NCI-H2171 treated with DMSO at 0.1 percent for 48 hours (cell line): ENCODE measurements around the gene POU2F1.
A peak's percentile ranks its signal among the peaks of the same experiment; 100 is the strongest.

Source experiments
- DNase-seq: peaks from one replicate; lab custom pipeline; 2025; lab: John Stamatoyannopoulos, UW

POU2F1 gene

DNA sequence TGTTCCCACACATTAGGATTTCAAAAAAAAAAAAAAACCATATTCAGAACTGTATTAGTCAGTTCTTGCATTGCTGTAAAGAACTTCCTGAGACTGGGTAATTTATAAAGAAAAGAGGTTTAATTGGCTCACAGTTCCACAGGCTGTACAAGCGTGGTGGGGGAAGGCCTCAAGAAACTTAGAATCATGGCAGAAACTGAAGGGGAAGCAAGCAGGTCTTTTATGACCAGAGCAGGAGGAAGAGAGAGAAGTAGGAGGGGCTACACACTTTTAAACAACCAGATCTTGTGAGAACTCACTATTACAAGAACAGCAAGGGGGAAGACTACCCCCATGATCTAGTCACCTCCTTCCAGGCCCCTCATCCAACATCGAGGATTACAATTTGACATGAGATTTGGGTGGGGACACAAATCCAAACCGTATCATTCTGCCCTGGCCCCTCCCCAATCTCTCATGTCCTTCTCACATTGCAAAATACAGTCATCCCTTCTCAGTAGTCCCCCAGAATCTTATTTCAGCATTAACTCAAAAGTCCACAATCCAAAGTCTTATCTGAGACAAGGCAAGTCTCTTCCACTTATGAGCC, 51.8 kb downstream of the POU2F1 start:
- DNase-seq: no peak

DNA sequence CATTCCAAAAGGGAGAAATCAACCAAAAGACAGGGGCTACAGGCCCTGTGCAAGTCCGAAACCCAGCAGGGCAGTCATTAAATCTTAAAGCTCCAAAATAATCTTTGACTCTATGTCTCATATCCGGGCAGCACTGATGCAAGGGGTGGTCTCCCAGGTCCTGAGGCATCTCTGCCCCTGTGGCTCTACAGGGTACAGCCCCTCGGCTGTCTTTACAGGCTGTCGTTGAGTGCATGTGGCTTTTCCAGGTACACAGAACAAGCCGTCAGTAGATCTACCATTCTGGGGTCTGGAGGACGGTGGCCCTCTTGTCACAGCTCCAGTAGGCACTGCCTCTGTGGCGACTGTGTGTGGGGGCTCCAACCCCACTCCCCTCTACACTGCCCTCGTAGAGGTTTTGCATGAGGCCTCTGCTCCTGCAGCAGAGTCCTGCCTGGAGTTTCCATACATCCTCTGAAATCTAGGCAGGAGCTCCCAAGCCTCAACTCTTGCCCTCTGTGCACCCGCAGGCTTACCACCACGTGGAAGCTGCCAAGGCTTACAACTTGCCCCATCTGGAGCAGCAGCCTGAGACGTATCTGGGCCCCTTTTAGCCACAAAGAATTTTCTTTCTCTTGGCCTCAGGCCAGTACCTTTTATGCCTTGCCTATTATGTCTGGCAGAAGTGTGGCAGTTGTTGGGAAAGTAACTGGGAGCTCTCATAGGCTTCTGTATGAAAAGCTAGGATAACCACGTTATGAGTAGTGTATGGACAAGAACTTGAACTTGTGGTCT, 52.5 kb downstream of the POU2F1 start:
- DNase-seq: peak; percentile 94

- DNase-seq: no peak
Measured at GRCh38 chr1:167274061-167274460, 53.4 kb downstream of the POU2F1 start.

DNA sequence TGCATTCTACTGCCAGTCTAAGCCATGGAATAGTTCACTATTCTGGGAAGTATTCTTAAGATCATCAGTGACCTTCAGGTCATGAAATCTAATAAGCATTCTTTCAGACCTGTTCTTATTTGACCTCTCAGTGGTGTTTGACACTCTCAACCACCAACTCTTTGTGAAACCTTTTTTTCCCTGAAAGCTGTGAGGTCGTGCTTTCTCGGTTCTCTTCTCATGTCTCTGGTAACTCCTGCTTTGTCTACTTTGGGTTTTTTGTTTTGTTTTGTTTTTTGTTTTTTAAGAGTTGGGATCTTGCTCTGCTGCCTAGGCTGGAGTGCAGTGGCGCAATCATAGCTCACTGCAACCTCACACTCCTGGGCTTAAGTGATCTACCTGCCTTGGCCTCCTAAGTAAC, 56.3 kb downstream of the POU2F1 start:
- DNase-seq: no peak

DNA sequence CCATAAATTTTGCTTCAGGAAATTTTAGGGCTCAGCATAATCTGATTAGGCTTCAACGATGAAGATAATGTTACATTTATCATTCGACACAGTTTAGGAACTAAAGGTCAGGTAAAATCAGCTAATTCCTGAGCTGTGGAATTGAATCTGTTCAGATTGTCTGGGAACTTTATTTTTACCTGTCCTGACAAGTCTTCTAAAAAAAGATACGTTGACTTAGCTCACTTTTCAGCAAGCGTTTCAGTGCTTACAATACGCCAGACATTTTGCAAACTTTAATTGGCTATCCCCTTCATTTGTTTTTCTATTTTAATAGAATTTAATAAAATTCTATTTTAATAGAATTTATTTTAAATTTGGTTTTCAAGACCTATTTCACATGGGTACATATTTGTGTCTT, 57.8 kb downstream of the POU2F1 start:
- DNase-seq: no peak

DNA sequence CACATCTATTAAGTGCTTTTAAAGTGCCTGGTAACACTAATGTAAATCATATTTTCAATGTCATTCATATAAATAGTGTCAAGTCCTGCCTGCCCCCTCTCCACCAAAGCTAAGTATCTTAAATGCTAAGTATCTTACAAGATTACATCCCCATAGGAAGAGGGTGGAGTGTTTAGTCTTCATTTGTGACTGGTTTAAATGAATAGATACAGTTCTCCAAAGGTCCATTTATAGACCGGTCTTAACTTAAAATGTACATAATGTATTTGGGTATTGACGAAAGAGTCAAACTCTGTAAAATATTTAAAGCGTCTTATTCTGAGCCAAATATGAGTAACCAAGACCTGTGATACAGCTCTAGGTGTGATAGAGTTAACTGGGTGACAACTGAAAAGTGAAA, 60.2 kb downstream of the POU2F1 start:
- no peak for DNase-seq

- DNase-seq: no peak
Measured at GRCh38 chr1:167288390-167289074, 67.8 kb downstream of the POU2F1 start.

DNA sequence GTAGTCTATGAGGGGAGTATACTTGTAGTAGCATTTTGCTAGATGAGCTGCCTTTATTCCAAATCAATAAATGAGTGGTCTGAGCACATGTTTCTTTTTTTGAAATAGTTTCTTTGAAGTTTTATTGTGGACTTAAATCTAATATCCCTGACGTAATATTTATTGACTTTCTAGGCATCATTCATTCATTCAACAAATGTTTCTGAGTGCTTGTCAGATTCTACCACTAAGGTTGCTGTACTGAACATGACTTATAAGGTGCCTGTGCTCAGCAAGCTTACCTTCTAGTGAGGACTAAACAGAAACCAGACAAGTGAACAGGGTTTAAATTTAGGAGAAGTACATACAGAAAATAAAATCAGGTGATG, 68.4 kb downstream of the POU2F1 start:
- no peak for DNase-seq

- no peak for DNase-seq
Measured at GRCh38 chr1:167289966-167290365, 69.3 kb downstream of the POU2F1 start.

DNA sequence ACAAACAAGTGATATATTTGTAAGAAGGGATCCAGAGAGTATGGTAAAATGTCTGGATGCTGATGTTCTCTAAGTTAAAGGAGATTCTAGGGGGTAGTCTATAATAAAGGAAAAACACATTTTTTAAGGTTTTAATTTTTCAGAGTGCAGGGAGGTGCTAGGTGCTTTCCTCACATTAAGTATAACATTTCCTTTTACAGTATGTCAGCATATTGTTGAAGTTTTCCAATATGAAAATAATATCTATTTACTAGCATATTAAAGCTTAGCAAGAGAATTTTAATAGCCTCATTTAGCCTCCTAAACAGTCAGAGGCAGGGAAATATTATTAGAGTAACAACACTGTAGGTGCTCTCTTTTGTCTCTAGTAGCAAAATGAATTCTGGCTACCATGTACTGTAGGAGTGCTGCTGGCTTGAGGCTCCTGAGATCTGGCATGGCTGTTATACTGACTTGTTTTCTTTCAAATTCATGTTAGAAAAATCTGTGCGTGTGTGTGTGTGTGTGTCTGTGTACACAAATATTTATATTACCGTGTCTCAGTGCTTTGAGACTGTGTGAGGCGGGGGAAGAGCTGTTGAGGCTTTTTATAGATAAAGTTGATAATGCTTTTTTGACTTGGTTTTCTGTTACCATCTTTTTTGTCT, 71.0 kb downstream of the POU2F1 start:
- DNase-seq: no peak

DNA sequence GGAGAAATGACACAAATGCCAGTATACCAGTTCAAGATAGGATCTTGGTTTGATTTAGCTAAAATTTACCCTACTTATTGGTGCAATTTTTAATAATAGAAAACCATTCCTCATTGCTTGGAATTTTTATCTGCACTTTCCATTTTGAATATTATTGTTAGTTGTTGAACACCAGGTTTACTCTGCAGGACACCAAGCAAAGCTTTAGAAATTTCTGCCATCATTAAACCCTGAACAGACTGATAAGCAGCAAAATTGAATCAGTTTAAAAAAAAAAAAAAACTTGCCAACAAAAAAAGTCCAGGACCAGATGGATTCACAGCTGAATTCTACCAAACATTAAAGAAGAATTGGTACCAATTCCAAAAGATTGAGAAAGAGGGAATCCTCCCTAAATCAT, 71.5 kb downstream of the POU2F1 start:
- no peak for DNase-seq

DNA sequence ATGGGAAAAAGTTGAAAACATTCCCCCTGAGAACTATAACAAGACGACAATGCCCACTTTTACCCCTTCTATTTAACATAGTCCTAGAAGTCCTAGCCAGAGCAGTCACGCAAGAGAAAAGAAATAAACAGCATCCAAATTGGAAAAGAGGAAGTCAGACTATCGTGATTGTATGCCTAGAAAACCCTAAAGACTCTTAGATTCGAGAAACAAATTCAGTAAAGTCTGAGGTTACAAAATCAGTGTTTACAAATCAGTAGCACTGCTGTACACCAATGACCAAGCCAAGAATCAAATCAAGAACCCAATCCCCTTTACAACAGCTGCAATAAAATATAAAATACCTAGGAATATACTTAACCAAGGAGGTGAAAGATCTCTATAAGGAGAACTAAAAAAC, 72.4 kb downstream of the POU2F1 start:
- DNase-seq: no peak

GRCh38 chr1:167294528-167294927, 73.8 kb downstream of the POU2F1 start:
- DNase-seq: no peak

DNA sequence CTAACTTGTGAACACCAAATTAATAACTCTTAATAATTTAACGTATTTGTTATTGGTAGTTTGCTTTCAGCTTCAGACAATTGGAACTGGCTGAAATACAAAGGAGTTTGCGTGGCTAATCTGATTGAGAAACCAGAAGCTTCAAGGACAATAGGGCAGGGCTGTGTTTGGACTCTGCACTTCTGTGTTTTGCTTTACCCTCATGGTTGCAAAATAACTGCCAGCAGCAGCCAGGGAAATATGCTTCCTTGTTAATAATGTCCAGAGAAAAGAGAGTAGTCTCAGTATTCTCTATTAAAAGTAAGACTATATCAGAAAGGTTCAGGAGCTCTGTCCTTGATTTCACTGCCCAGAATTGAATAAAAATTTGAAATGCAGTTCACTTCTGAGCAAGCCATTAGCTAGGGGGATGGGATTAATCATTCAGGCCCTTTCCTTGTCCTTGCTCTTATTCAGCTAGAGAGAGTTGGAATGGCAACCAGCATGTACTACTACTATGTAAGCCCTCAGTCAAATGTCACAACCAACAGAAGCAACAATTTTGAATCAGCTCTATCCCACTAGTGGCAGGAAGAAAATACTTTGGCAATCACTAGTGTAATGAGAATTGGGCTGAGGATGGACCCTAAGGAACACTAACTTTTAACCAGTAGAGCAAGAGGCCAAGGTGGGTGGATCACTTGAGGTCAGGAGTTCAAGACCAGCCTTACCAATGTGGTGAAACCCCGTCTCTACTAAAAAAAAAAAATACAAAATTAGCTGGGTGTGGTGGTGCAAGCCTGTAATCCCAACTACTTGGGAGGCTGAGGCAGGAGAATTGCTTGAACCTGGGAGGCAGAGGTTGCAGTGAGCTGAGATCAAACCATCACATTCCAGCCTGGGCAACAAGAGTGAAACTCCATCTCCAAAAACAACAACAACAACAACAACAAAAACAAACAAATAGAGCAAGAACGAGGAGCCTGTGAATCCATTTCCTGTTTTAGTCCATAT, 76.8 kb downstream of the POU2F1 start:
- DNase-seq: no peak

- DNase-seq: no peak
Measured at GRCh38 chr1:167298325-167298724, 77.6 kb downstream of the POU2F1 start.

GRCh38 chr1:167301355-167301754, 80.7 kb downstream of the POU2F1 start:
- no peak for DNase-seq

GRCh38 chr1:167304165-167304564, 83.5 kb downstream of the POU2F1 start:
- no peak for DNase-seq

GRCh38 chr1:167305059-167305705, 84.5 kb downstream of the POU2F1 start:
- DNase-seq: no peak

- DNase-seq: no peak
Measured at GRCh38 chr1:167305706-167306277, 85.1 kb downstream of the POU2F1 start.

- DNase-seq: peak; percentile 34
Measured at GRCh38 chr1:167310732-167311131, 90.0 kb downstream of the POU2F1 start.

- DNase-seq: no peak
Measured at GRCh38 chr1:167312871-167313270, 92.2 kb downstream of the POU2F1 start.
